K562 treated with DMSO at 1 percent for 24 hours (cell line): ENCODE results near the gene NPHP1. TPM values are rescaled to one million over a fixed set of nuclear protein-coding genes. Genes with fewer than 3 reads are reported as not detected.

ENCODE experiments used
- total RNA-seq: library from RNA; unstranded; fragments of 300-600 nt; gene quantifications from 2 replicates; pipeline ENCODE4 v1.2.3, GENCODE V29; 2022; ENCODE audit warnings: low read depth; ENCODE audit not compliant: insufficient read depth

The NPHP1 gene
- 0.09 TPM in 1 of 2 replicates, not detected in the other for total RNA-seq

DNA sequence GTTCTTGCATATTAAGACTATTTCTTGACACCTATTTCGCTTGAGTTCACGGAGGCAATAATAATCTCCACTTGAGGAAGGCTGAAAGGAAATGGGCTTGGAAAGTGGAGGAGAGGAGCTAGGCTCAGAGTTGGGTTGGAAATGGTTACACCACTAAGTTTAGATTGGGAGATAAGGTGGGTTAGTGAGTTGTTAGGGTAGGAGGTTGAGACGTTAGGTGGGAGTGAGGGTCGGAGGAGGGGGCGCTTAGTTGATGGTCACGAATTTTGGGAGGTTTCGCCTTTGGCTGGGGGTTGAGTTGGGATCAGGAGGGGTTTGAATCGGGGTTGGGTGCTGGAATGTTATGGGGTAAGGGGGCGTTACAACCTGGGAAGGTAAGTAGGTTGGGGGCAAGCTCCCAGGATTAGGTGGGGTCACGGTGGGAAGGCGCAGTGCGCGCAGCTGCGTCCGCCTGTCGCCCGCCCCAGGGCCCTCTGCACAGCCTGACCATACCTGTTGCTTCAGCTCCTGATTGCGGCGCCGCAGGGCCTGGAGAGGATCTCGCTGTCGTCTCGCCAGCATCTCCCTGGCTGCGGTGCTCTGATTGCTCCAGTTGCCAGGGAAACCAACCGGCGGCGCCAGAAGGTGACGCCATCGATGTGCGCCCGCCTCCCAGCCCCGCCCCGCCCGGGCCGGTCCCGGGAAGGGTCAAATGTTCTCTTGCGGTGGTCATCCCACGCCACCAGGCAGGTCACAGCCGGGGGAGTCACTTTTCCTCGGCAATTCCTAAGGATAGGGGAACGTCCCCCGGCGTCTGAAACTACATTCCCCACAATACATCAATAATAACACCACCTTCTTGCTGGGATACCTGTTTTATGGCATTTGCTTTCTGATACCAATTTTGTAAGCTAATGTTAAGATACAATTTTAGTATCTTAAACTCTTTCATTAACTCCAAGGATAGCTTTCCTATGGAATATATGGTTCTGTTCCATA, at the start of gene NPHP1:
TSS of gene NPHP1 (minus strand) at position 606 of the 978 bp plus-strand sequence. CDS start at position 561, 45 bp downstream.

DNA sequence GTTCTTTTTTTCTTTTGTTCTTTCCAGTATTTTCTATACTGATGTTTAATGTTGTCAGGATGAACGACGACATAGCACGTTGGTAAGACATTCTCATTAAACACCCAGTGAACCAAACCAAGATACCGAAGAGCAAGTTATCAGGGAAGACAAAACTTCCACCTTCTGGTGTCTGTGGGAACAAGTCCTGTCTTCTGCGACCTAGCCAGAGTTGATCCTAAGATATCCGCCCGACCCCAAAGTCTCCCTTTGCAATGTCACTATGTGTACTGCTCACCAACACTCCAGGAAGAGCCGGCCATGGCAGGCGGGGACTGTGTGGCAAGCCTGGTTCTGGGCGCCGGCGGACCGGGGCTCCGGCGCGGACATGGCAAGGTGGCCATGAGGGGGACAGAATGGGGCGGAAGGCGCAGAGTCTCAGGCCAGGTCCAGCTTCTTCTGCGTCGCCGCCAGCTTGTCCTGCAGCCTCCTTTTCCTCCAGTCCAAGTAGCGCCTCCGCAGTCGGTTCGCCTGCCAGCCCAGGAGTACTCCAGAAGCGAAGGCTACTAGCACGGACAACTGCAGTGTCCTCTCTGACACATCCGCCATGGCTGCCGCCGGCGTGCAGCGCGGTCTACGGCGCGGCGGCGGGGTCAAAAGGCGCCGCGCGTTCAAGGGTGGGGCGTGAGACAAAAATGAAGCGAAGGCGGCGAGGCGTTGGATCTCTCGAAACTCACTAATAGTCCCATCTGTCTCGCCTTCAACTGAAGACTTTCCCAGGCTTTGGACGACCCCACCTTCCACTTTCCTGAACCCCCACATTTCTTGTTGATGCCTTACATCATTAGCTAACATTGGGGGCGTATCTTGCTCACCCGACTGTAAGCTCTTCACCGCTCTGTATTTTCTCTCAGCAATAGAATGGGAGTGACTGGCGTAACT, 7.4 kb upstream of the NPHP1 start, which contains the start of gene MTLN:
TSS of gene MTLN (minus strand) at position 610 of the 921 bp plus-strand sequence. CDS start at position 588, 22 bp downstream.

DNA sequence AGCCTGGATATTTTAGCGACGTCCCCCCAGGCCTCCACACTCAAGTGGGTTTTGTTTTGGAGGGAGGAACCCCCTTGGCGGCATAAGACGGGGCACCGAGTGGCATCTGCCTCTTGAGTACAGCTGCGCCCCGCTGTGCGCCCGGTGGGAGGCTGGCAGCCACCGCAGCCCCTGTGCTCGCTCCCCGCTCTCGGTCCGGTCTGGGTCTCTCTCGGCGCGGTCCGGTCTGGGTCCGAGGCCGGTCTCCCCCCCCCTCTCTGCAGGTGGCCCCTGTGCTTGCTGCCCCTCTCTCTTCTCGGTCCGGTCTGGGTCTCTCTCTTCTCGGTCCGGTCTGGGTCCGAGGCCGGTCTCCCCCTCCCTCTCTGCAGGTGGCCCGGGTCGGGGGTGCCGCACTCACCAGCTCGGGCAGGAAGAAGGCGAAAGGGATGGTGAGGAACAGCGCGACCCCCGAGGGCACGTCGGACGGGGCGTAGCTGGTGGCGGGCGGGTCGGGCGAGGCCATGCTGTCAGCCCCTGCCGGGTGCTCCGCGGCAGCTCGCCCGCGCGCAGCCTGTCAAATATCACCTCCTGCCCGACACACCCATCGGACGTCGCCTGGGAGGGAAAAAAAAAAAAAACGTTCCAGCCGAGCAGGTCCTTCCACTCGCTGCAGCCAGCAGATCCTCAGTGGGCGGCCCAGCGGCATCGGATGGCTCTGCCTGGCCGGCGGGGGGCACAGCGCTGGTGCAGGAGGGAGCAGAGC, 89.4 kb downstream of the NPHP1 start, which contains the start of gene MALL:
TSS of gene MALL (minus strand) at position 532 of the 742 bp plus-strand sequence. CDS start at position 502, 30 bp downstream.

Other genes starting within 250 kb of the NPHP1 start
- not detected in 2 replicates for gene MALL, start 89.2 kb downstream of the NPHP1 start, total RNA-seq
- 50.9 and 55.2 TPM in 2 replicates for gene MTLN, start 7.5 kb upstream of the NPHP1 start, total RNA-seq